K562 (cell line): ENCODE data around the gene LAMC1. TPM values are rescaled to one million over a fixed set of nuclear protein-coding genes. Genes with fewer than 3 reads are reported as not detected.

ENCODE experiments used
- ATAC-seq: fragments of 200-7000 bp; cut with Tn5 transposase; 3 replicates; pipeline ENCODE4 v1.9.1; 2020; ENCODE audit warnings: moderate library complexity
- BruUV-seq: library from RNA; stranded (reverse); fragments of 400-500 nt; replicated peaks from 2 replicates; lab custom pipeline; 2021; lab: Mats Ljungman, UMichigan
- CTCF ChIA-PET: fragments of 300-600 bp; formaldehyde crosslinking; extraction: SDS; loops from one replicate; lab custom pipeline; 2021; ENCODE audit warnings: low intra/inter-chr PET ratio; lab: Yijun Ruan, JAX
- POLR2A ChIA-PET: fragments of 300-600, 350-650 bp; sonication (Branson Sonifier 250); formaldehyde crosslinking; extraction: SDS; loops from one replicate; lab custom pipeline; 2021; ENCODE audit warnings: antibody characterized with exemption, inconsistent platforms; lab: Yijun Ruan, JAX
- DNase-seq, 4 experiments: peaks; one replicate each; pipeline versions ENCODE4 v3.0.0 to v3.0.0-alpha.2; 2011 to 2018; ENCODE audit warnings: low spot score in 3 of 4, mixed read lengths in 3 of 4; ENCODE audit errors: extremely low read depth in 1 of 4
- FAIRE-seq: peaks from 2 replicates; lab custom pipeline; 2011; peaks lifted over from hg19 to GRCh38; lab: Jason Lieb, UNC
- H2AFZ ChIP-seq: 2 replicates; pipeline ENCODE4 v1.6.0; 2011; ENCODE audit warnings: low read depth, low read length, control low read depth, inconsistent platforms
- H3K27ac ChIP-seq: fragments of 200-600 bp; 3 replicates; pipeline ENCODE4 v1.8.0; 2011; ENCODE audit warnings: low read depth, mild to moderate bottlenecking, control low read depth, inconsistent platforms, low read length, moderate library complexity, mixed read lengths; ENCODE audit errors: extremely low read depth
- H3K27me3 ChIP-seq, 2 experiments: fragments of 300-600 bp in 1 of 2; 2 replicates in 1 of 2; 3 replicates in 1 of 2; pipeline versions ENCODE4 v1.6.0 to v1.8.0; 2011; ENCODE audit warnings: inconsistent platforms in 2 of 2, low read length in 2 of 2, mild to moderate bottlenecking in 1 of 2, mixed read lengths in 1 of 2, moderate library complexity in 1 of 2; ENCODE audit not compliant: control insufficient read depth in 2 of 2, insufficient read depth in 2 of 2
- H3K36me3 ChIP-seq: fragments of 300-600 bp; 3 replicates; pipeline ENCODE4 v1.8.0; 2011; ENCODE audit warnings: mild to moderate bottlenecking, low read length, inconsistent platforms; ENCODE audit not compliant: control insufficient read depth, insufficient read depth
- H3K4me1 ChIP-seq, 2 experiments: fragments of 200-600 bp in 1 of 2; replicated peaks in 1 of 2; 2 replicates in 1 of 2; 3 replicates in 1 of 2; pipeline versions ENCODE4 v1.5.1 to v1.8.0; 2011; ENCODE audit warnings: inconsistent platforms in 2 of 2, low read length in 2 of 2, mild to moderate bottlenecking in 1 of 2, mixed read lengths in 1 of 2, moderate library complexity in 1 of 2; ENCODE audit not compliant: control insufficient read depth in 2 of 2, insufficient read depth in 2 of 2
- H3K4me2 ChIP-seq: 2 replicates; pipeline ENCODE4 v1.6.1; 2011; ENCODE audit warnings: low read length, control low read depth, inconsistent platforms, mixed read lengths; ENCODE audit not compliant: insufficient read depth
- H3K4me3 ChIP-seq: fragments of 200-600 bp; sonication (generic), shearing (Covaris generic); 2 replicates; pipeline ENCODE4 v1.5.1; 2016; ENCODE audit warnings: control low read depth, inconsistent platforms
- H3K79me2 ChIP-seq: fragments of 200-600 bp; 3 replicates; pipeline ENCODE4 v1.8.0; 2011; ENCODE audit warnings: low read length, inconsistent platforms; ENCODE audit not compliant: control insufficient read depth, insufficient read depth
- H3K9ac ChIP-seq, 2 experiments: 2 replicates each; pipeline versions ENCODE4 v1.6.0 to v1.6.1; 2011; ENCODE audit warnings: low read depth in 2 of 2, low read length in 2 of 2, control low read depth in 1 of 2, inconsistent platforms in 1 of 2, mild to moderate bottlenecking in 1 of 2, mixed read lengths in 1 of 2; ENCODE audit not compliant: insufficient read depth in 1 of 2
- H3K9me1 ChIP-seq: one replicate; pipeline ENCODE4 v1.6.0; 2011; ENCODE audit warnings: inconsistent platforms, mild to moderate bottlenecking, low read length, moderate library complexity; ENCODE audit not compliant: control insufficient read depth, insufficient read depth
- H3K9me3 ChIP-seq: replicated peaks from 2 replicates; pipeline ENCODE4 v1.5.1; 2011; ENCODE audit warnings: low read depth, low read length, inconsistent platforms; ENCODE audit not compliant: control insufficient read depth, insufficient read depth
- H4K20me1 ChIP-seq: replicated peaks from 2 replicates; pipeline ENCODE4 v1.6.1; 2011; ENCODE audit warnings: low read length, inconsistent platforms, mixed read lengths; ENCODE audit not compliant: control insufficient read depth, insufficient read depth
- ATF7 ChIP-seq: fragments of 450-650 bp; IDR thresholded peaks from 2 replicates; pipeline ENCODE4 v1.7.1; 2014; ENCODE audit warnings: mild to moderate bottlenecking, moderate library complexity
- CEBPZ ChIP-seq: fragments of 150-350 bp; IDR thresholded peaks from 2 replicates; pipeline ENCODE4 v1.6.1; 2014; ENCODE audit warnings: low read depth, mild to moderate bottlenecking, low read length, borderline replicate concordance
- HDAC3 ChIP-seq: fragments of 450-650 bp; IDR thresholded peaks from 2 replicates; pipeline ENCODE4 v1.6.1; 2018; ENCODE audit warnings: borderline replicate concordance, mild to moderate bottlenecking, moderate library complexity; ENCODE audit not compliant: partially characterized antibody
- PML ChIP-seq: IDR thresholded peaks from 2 replicates; pipeline ENCODE4 v1.6.1; 2012; ENCODE audit warnings: low read length, inconsistent platforms
- RFX5 ChIP-seq: IDR thresholded peaks from 2 replicates; pipeline ENCODE4 v1.6.1; 2011; ENCODE audit warnings: low read depth, mild to moderate bottlenecking, improper control_type of control experiment, low read length
- ZNF445 ChIP-seq: fragments of 250-450 bp; sonication (Bioruptor Pico); IDR thresholded peaks from 2 replicates; pipeline ENCODE4 v1.4.0; 2020; ENCODE audit warnings: low read depth, mild to moderate bottlenecking, moderate library complexity
- WGBS: fragments of 100-300 bp; shearing (Covaris generic); methylation state at CpG from one replicate; pipeline ENCODE4 v1.1.6; 2016; ENCODE audit warnings: low coverage, mixed read lengths; ENCODE audit not compliant: insufficient coverage; ENCODE audit errors: missing lambda C conversion rate; 5-methylcytosine and 5-hydroxymethylcytosine counted together
- in situ Hi-C: fragments of 300-500 bp; cut with MboI; formaldehyde crosslinking; loops from 4 replicates; pipeline ENCODE4 v1.15.0; 2018; ENCODE audit warnings: inconsistent platforms, mixed read lengths
- intact Hi-C: fragments of 100-400 bp; cut with micrococcal nuclease; formaldehyde crosslinking; loops from 2 replicates; pipeline ENCODE4 v1.14.2; 2022
- polyA plus RNA-seq, 8 experiments: library from polyadenylated mRNA; depleted of rRNA in 4 of 8; stranded (reverse) in 5 of 8; unstranded in 3 of 8; fragments of >200 nt; fragmentation: Nextera tagmentation in 2 of 8; fragmentation: Illumina TruSeq in 1 of 8; extraction: Ambion mirVana in 2 of 8; extraction: Trizol in 1 of 8; gene quantifications; 2 replicates each; pipeline versions ENCODE4 v1.2.1 to v1.2.3, GENCODE V29; 2011 to 2014; ENCODE audit warnings: inconsistent platforms in 1 of 8, missing spikeins in 1 of 8
- total RNA-seq, 7 experiments: library from RNA; depleted of rRNA in 6 of 7; stranded (reverse); fragments of >200 nt in 6 of 7; fragmentation: Illumina TruSeq in 2 of 7; extraction: Trizol in 2 of 7; gene quantifications; 2 replicates each; pipeline versions ENCODE4 v1.2.1 to v1.2.3, GENCODE V29; 2011 to 2021; ENCODE audit warnings: low replicate concordance in 1 of 7
- TF ChIP-seq, protein P1 (sequence below), 3 experiments: IDR thresholded peaks in 2 of 3; conservative IDR thresholded peaks in 1 of 3; 2 replicates each; pipeline ENCODE4 v1.5.1; 2011 to 2012; ENCODE audit warnings: low read length in 3 of 3, mild to moderate bottlenecking in 3 of 3, control low read depth in 2 of 3, improper control_type of control experiment in 1 of 3, inconsistent platforms in 1 of 3, low read depth in 1 of 3, mixed read lengths in 1 of 3, moderate library complexity in 1 of 3; ENCODE audit not compliant: insufficient read depth in 2 of 3

Gene LAMC1
- total and polyA plus RNA-seq, 9 of the 15 experiments (the other 6 are each of a cell fraction or from before 2014, with no cell fraction given) = 0.07 to 0.71 (median 0.13) TPM; not detected in 2

DNA sequence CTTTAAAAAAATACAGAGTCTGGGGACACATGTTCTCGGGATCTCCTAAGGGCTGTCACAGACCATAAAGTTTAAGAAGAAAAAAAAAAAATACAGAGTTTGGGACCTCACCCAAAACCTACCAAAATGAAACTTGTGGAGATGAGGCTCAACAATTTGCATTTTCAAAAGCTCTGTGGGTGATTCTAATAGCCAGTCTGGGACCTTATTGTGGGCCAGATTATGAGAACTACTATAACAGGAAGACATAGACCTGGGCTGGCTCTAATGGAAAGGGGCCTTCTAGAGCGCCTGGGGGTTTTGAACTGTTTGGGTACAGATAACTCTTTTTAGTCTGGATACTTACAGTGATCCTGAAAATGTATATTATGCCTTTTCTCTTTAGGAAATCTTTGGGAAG is 69.1 kb downstream of the LAMC1 start:
- no peaks in the 10 kb centered on the region for H4K20me1 ChIP-seq
- intact Hi-C loops (no loop called here), in situ Hi-C loops (no loop called here)
- H3K79me2 ChIP-seq = no peaks in the 10 kb centered on the region
- POLR2A ChIA-PET = no interaction called here
- H3K4me1 ChIP-seq = no peaks in the 10 kb centered on the region
- FAIRE-seq (no peak), ATAC-seq (no peak), DNase-seq (no peak)
- CTCF ChIA-PET = no interaction called here
- no peaks in the 10 kb centered on the region for H3K9me1 ChIP-seq
- no peaks in the 10 kb centered on the region; a peak in 1 of 5 replicates for H3K27me3 ChIP-seq
- no TSS peak for BruUV-seq
- H3K4me2 ChIP-seq = no peak overlapping the region
- no peaks in the 10 kb centered on the region for H3K9me3 ChIP-seq
- no peak overlapping the region for H3K9ac ChIP-seq
- no peak overlapping the region for H2AFZ ChIP-seq
- no peak overlapping the region for H3K27ac ChIP-seq
- H3K4me3 ChIP-seq = no peak overlapping the region
- H3K36me3 ChIP-seq = no peaks in the 10 kb centered on the region
- 0% methylated on average over 2 of the region's 2 CpGs for WGBS
- TF ChIP-seq CEBPZ (no peak), ATF7 (no peak), PML (no peak), RFX5 (no peak), HDAC3 (no peak), ZNF445 (no peak)
- TF ChIP-seq, protein P1, sequence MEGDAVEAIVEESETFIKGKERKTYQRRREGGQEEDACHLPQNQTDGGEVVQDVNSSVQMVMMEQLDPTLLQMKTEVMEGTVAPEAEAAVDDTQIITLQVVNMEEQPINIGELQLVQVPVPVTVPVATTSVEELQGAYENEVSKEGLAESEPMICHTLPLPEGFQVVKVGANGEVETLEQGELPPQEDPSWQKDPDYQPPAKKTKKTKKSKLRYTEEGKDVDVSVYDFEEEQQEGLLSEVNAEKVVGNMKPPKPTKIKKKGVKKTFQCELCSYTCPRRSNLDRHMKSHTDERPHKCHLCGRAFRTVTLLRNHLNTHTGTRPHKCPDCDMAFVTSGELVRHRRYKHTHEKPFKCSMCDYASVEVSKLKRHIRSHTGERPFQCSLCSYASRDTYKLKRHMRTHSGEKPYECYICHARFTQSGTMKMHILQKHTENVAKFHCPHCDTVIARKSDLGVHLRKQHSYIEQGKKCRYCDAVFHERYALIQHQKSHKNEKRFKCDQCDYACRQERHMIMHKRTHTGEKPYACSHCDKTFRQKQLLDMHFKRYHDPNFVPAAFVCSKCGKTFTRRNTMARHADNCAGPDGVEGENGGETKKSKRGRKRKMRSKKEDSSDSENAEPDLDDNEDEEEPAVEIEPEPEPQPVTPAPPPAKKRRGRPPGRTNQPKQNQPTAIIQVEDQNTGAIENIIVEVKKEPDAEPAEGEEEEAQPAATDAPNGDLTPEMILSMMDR (IDR thresholded peaks at IDR 0.05 in 2 of 3, conservative IDR thresholded peaks at IDR 0.05 in 1 of 3; ENCODE audit: insufficient read depth in 2 of 3, low read depth in 1 of 3, low read length in 3 of 3) = no peak
